H9 (cell line): Measurements from ENCODE around the gene PIGX. TPM values are rescaled to one million over a fixed set of nuclear protein-coding genes. Genes with fewer than 3 reads are reported as not detected.

Source experiments
- DNase-seq: peaks from one replicate; pipeline ENCODE4 v3.0.0-alpha.2; 2017
- H2AFZ ChIP-seq: one replicate; pipeline ENCODE4 v1.6.1; 2013; ENCODE audit warnings: mild to moderate bottlenecking, low read length, control low read depth, moderate library complexity
- H2AK5ac ChIP-seq: 2 replicates; pipeline ENCODE4 v1.6.1; 2013; ENCODE audit warnings: low read length, control low read depth, mixed read lengths; ENCODE audit not compliant: insufficient read length
- H2BK120ac ChIP-seq: one replicate; pipeline ENCODE4 v1.6.1; 2013; ENCODE audit warnings: low read depth, mild to moderate bottlenecking, low read length, control low read depth, inconsistent platforms; ENCODE audit not compliant: poor library complexity, severe bottlenecking
- H2BK12ac ChIP-seq: 2 replicates; pipeline ENCODE4 v1.6.1; 2013; ENCODE audit warnings: low read length, control low read depth, mixed read lengths, low read depth; ENCODE audit not compliant: insufficient read length
- H2BK15ac ChIP-seq: 2 replicates; pipeline ENCODE4 v1.6.1; 2013; ENCODE audit warnings: low read depth, low read length, control low read depth
- H2BK20ac ChIP-seq: one replicate; pipeline ENCODE4 v1.6.1; 2013; ENCODE audit warnings: low read depth, mild to moderate bottlenecking, low read length, control low read depth, inconsistent platforms; ENCODE audit not compliant: poor library complexity, severe bottlenecking
- H2BK5ac ChIP-seq: 2 replicates; pipeline ENCODE4 v1.6.1; 2013; ENCODE audit warnings: low read length, control low read depth, mixed read lengths; ENCODE audit not compliant: insufficient read length
- H3K14ac ChIP-seq: 2 replicates; pipeline ENCODE4 v1.6.1; 2013; ENCODE audit warnings: low read length, control low read depth; ENCODE audit not compliant: insufficient read depth
- H3K18ac ChIP-seq: 2 replicates; pipeline ENCODE4 v1.6.1; 2013; ENCODE audit warnings: low read depth, mild to moderate bottlenecking, mixed read lengths, low read length, control low read depth; ENCODE audit not compliant: insufficient read length
- H3K23ac ChIP-seq: 2 replicates; pipeline ENCODE4 v1.6.1; 2013; ENCODE audit warnings: low read length, control low read depth, mixed read lengths, low read depth; ENCODE audit not compliant: insufficient read length
- H3K23me2 ChIP-seq: 2 replicates; pipeline ENCODE4 v1.6.1; 2013; ENCODE audit warnings: low read depth, mild to moderate bottlenecking, mixed read lengths, low read length, control low read depth; ENCODE audit not compliant: insufficient read length, poor library complexity, severe bottlenecking
- H3K27ac ChIP-seq: 2 replicates; pipeline ENCODE4 v1.5.1; 2013; ENCODE audit warnings: low read length, control low read depth, mixed read lengths, low read depth; ENCODE audit not compliant: insufficient read length
- H3K27me3 ChIP-seq: 2 replicates; pipeline ENCODE4 v1.6.1; 2013; ENCODE audit warnings: low read length, control low read depth, inconsistent platforms; ENCODE audit not compliant: insufficient read depth
- H3K4ac ChIP-seq: 2 replicates; pipeline ENCODE4 v1.6.1; 2013; ENCODE audit warnings: low read depth, mild to moderate bottlenecking, control low read depth, inconsistent platforms, low read length, moderate library complexity
- H3K4me1 ChIP-seq: 2 replicates; pipeline ENCODE4 v1.6.1; 2013; ENCODE audit warnings: low read length, control low read depth, inconsistent platforms; ENCODE audit not compliant: insufficient read depth
- H3K4me2 ChIP-seq: 2 replicates; pipeline ENCODE4 v1.6.1; 2013; ENCODE audit warnings: low read length, control low read depth, mixed read lengths; ENCODE audit not compliant: insufficient read length, insufficient read depth
- H3K56ac ChIP-seq: 2 replicates; pipeline ENCODE4 v1.6.1; 2013; ENCODE audit warnings: low read depth, mild to moderate bottlenecking, mixed read lengths, low read length, control low read depth; ENCODE audit not compliant: insufficient read length
- H3K79me1 ChIP-seq: 2 replicates; pipeline ENCODE4 v1.6.1; 2013; ENCODE audit warnings: low read depth, mild to moderate bottlenecking, moderate library complexity, low read length, control low read depth, inconsistent platforms; ENCODE audit not compliant: insufficient read depth, poor library complexity, severe bottlenecking
- H3K79me2 ChIP-seq: 2 replicates; pipeline ENCODE4 v1.6.1; 2013; ENCODE audit warnings: low read length, control low read depth, inconsistent platforms; ENCODE audit not compliant: insufficient read depth
- H3K9ac ChIP-seq: 2 replicates; pipeline ENCODE4 v1.6.1; 2013; ENCODE audit warnings: low read length, control low read depth, mixed read lengths; ENCODE audit not compliant: insufficient read length; ENCODE audit errors: extremely low read depth
- H3K9me3 ChIP-seq: one replicate; pipeline ENCODE4 v1.6.1; 2013; ENCODE audit warnings: low read depth, low read length, inconsistent platforms; ENCODE audit not compliant: control insufficient read depth
- H3T11ph ChIP-seq: one replicate; pipeline ENCODE4 v1.6.1; 2013; ENCODE audit warnings: mild to moderate bottlenecking, low read length, control low read depth, inconsistent platforms
- H4K20me1 ChIP-seq: one replicate; pipeline ENCODE4 v1.6.1; 2013; ENCODE audit not compliant: control insufficient read depth, insufficient read length, insufficient read depth
- H4K5ac ChIP-seq: 2 replicates; pipeline ENCODE4 v1.6.1; 2013; ENCODE audit warnings: low read depth, mild to moderate bottlenecking, mixed read lengths, low read length, control low read depth; ENCODE audit not compliant: insufficient read length
- H4K8ac ChIP-seq: replicated peaks from 2 replicates; pipeline ENCODE4 v1.6.1; 2013; ENCODE audit warnings: low read length, control low read depth, mixed read lengths, low read depth; ENCODE audit not compliant: insufficient read length
- H4K91ac ChIP-seq: 2 replicates; pipeline ENCODE4 v1.6.1; 2013; ENCODE audit warnings: low read depth, mild to moderate bottlenecking, moderate library complexity, mixed read lengths, low read length, control low read depth; ENCODE audit not compliant: insufficient read length
- H3K27ac Mint-ChIP-seq, 3 experiments: 2 replicates in 2 of 3; 3 replicates in 1 of 3; pipeline ENCODE4 v1.8.0; 2020 to 2021; ENCODE audit warnings: mixed read lengths in 3 of 3, mild to moderate bottlenecking in 1 of 3, moderate library complexity in 1 of 3
- H3K27me3 Mint-ChIP-seq: 2 replicates; pipeline ENCODE4 v1.8.0; 2021; ENCODE audit warnings: low read depth, mild to moderate bottlenecking, moderate library complexity, mixed read lengths
- H3K36me3 Mint-ChIP-seq, 3 experiments: 2 replicates in 2 of 3; 3 replicates in 1 of 3; pipeline ENCODE4 v1.8.0; 2020 to 2021; ENCODE audit warnings: low read depth in 3 of 3, mixed read lengths in 3 of 3; ENCODE audit not compliant: insufficient read depth in 1 of 3
- H3K4me1 Mint-ChIP-seq, 2 experiments: 2 replicates each; pipeline ENCODE4 v1.8.0; 2020; ENCODE audit warnings: mixed read lengths in 2 of 2
- H3K4me3 Mint-ChIP-seq, 2 experiments: 2 replicates in 1 of 2; 3 replicates in 1 of 2; pipeline ENCODE4 v1.8.0; 2020 to 2021; ENCODE audit warnings: mild to moderate bottlenecking in 2 of 2, mixed read lengths in 2 of 2, moderate library complexity in 1 of 2
- H3K9me3 Mint-ChIP-seq, 2 experiments: 2 replicates in 1 of 2; 3 replicates in 1 of 2; pipeline ENCODE4 v1.8.0; 2020; ENCODE audit warnings: mild to moderate bottlenecking in 2 of 2, mixed read lengths in 2 of 2, moderate library complexity in 1 of 2
- WGBS: extraction: QIAGEN DNeasy Blood & Tissue Kit; methylation state at CpG from one replicate; pipeline ENCODE4 v1.1.7; 2013; ENCODE audit warnings: missing lambda C conversion rate, low lambda C conversion rate, mixed read lengths; ENCODE audit not compliant: insufficient read length; ENCODE audit errors: extremely low coverage; 5-methylcytosine and 5-hydroxymethylcytosine counted together
- total RNA-seq: library from RNA; stranded (reverse); gene quantifications from 2 replicates; pipeline ENCODE4 v1.2.1, GENCODE V29; 2021
- TF ChIP-seq, protein P1 (sequence below): fragments of 200-600 bp; sonication (generic); conservative IDR thresholded peaks from 3 replicates; pipeline ENCODE4 v1.8.0; 2021; ENCODE audit warnings: antibody characterized with exemption, mild to moderate bottlenecking

Gene PIGX
- total RNA-seq, 1 experiment from 2014 or later, result 20.0 TPM

DNA sequence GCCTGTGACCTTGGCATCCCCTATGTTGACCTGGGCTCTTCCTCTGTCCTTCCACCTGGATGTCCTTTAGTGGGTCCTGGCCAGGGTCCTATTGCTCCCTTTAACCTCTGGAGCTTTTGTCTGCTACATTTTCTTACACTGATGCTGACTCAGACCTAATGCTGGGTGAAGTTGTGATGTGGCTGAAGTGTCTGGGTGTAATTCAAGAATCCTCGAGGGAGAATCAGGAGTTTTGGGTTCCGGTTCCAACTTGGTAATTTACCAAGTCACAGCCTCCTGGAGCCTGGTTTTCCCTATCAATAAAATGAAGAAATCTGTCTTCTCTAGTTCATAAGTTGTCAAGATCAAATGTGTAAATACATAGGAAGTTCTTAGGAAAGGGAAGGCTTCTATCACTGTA, 25.7 kb upstream of the PIGX start:
- Histone ChIP-seq H3T11ph (no peak overlapping the region), H2BK20ac (no peak overlapping the region), H3K23me2 (no peaks in the 10 kb centered on the region), H2AFZ (no peak overlapping the region), H3K27ac (no peak overlapping the region), H4K5ac (no peak overlapping the region), H3K9me3 (no peaks in the 10 kb centered on the region), H3K4me2 (no peak overlapping the region), H2BK120ac (no peak overlapping the region), H3K23ac (no peak overlapping the region), H2BK5ac (no peak overlapping the region), H3K4me1 (no peaks in the 10 kb centered on the region; the same call in 1 of the 2 replicates), H3K79me1 (no peaks in the 10 kb centered on the region), H3K14ac (no peak overlapping the region; the same call in 1 of the 2 replicates), H3K9ac (no peak overlapping the region), H4K91ac (no peak overlapping the region), H3K4ac (no peak overlapping the region), H3K79me2 (no peaks in the 10 kb centered on the region), H4K20me1 (no peaks in the 10 kb centered on the region), H3K18ac (no peak overlapping the region), H2AK5ac (no peak overlapping the region), H2BK12ac (no peak overlapping the region), H4K8ac (no peak overlapping the region), H3K56ac (no peak overlapping the region), H2BK15ac (no peak overlapping the region), H3K27me3 (no peaks in the 10 kb centered on the region)
- TF ChIP-seq, protein P1, sequence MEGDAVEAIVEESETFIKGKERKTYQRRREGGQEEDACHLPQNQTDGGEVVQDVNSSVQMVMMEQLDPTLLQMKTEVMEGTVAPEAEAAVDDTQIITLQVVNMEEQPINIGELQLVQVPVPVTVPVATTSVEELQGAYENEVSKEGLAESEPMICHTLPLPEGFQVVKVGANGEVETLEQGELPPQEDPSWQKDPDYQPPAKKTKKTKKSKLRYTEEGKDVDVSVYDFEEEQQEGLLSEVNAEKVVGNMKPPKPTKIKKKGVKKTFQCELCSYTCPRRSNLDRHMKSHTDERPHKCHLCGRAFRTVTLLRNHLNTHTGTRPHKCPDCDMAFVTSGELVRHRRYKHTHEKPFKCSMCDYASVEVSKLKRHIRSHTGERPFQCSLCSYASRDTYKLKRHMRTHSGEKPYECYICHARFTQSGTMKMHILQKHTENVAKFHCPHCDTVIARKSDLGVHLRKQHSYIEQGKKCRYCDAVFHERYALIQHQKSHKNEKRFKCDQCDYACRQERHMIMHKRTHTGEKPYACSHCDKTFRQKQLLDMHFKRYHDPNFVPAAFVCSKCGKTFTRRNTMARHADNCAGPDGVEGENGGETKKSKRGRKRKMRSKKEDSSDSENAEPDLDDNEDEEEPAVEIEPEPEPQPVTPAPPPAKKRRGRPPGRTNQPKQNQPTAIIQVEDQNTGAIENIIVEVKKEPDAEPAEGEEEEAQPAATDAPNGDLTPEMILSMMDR, result no peak
- H3K9me3 Mint-ChIP-seq, result no peaks in the 10 kb centered on the region; a peak in 1 of 5 replicates
- no peak overlapping the region for H3K4me3 Mint-ChIP-seq
- peaks cover 0 to 6% (median 0%) of the 10 kb centered on the region in 3 experiments; a peak in 2 of 7 replicates for H3K36me3 Mint-ChIP-seq
- H3K4me1 Mint-ChIP-seq, result peaks cover 25 to 33% of the 10 kb centered on the region in 2 experiments
- no peaks in the 10 kb centered on the region for H3K27me3 Mint-ChIP-seq
- no peak for DNase-seq
- WGBS, result no CpG with 5 or more reads among the region's 2 CpGs
- no peak overlapping the region; a peak in 1 of 7 replicates for H3K27ac Mint-ChIP-seq
